B cell (primary cell): Measurements from ENCODE around the gene ZNF521. TPM values are rescaled to one million over a fixed set of nuclear protein-coding genes. Genes with fewer than 3 reads are reported as not detected.

ENCODE experiments used
- ATAC-seq: fragments of 200-7000 bp; cut with Tn5 transposase; one replicate; pipeline ENCODE4 v1.10.0; 2021; ENCODE audit warnings: low read depth, mild to moderate bottlenecking, moderate number of reproducible peaks, moderate library complexity
- CTCF ChIA-PET: fragments of 350-600 bp; sonication (Branson Sonifier 250); formaldehyde crosslinking; loops from one replicate; lab custom pipeline; 2021; ENCODE audit warnings: antibody characterized with exemption, inconsistent platforms; lab: Charles Lee
- POLR2A ChIA-PET: fragments of 350-600 bp; sonication (Branson Sonifier 250); formaldehyde crosslinking; loops from one replicate; lab custom pipeline; 2021; ENCODE audit warnings: antibody characterized with exemption; lab: Charles Lee
- DNase-seq: peaks from one replicate; pipeline ENCODE4 v3.0.0; 2013
- H2AFZ ChIP-seq: 2 replicates; pipeline ENCODE4 v1.6.1; 2012; ENCODE audit warnings: mild to moderate bottlenecking, low read depth, low read length; ENCODE audit not compliant: insufficient read depth, poor library complexity, severe bottlenecking
- H3K27ac ChIP-seq, 2 donors: 1 replicate in 1 of 2; 2 replicates in 1 of 2; pipeline ENCODE4 v1.5.1; 2012 to 2013; ENCODE audit warnings: low read length in 2 of 2, mild to moderate bottlenecking in 2 of 2, moderate library complexity in 1 of 2
- H3K27me3 ChIP-seq, 4 experiments: fragments of 200-600 bp in 1 of 4; sonication (generic) in 1 of 4; replicated peaks in 1 of 4; 1 replicate in 2 of 4; 2 replicates in 2 of 4; pipeline versions ENCODE4 v1.6.1 to v1.7.0; 2013 to 2016; ENCODE audit warnings: low read length in 3 of 4, mild to moderate bottlenecking in 2 of 4, mixed read lengths in 1 of 4, moderate library complexity in 1 of 4; ENCODE audit not compliant: insufficient read depth in 4 of 4, control insufficient read depth in 3 of 4; ENCODE audit errors: control extremely low read depth in 1 of 4
- H3K36me3 ChIP-seq, 2 experiments: replicated peaks in 1 of 2; 1 replicate in 1 of 2; 2 replicates in 1 of 2; pipeline versions ENCODE4 v1.6.1 to v1.7.1; 2013; ENCODE audit warnings: low read length in 1 of 2; ENCODE audit not compliant: insufficient read depth in 2 of 2, control insufficient read depth in 1 of 2; ENCODE audit errors: control extremely low read depth in 1 of 2, extremely low read depth in 1 of 2
- H3K4me1 ChIP-seq, 2 donors: fragments of 200-600 bp in 1 of 2; sonication (generic) in 1 of 2; 1 replicate in 1 of 2; 2 replicates in 1 of 2; pipeline versions ENCODE4 v1.5.1 to v1.6.1; 2013 to 2017; ENCODE audit warnings: low read length in 2 of 2; ENCODE audit not compliant: control insufficient read depth in 2 of 2, insufficient read depth in 2 of 2
- H3K4me2 ChIP-seq: replicated peaks from 2 replicates; pipeline ENCODE3; 2012; ENCODE audit warnings: mild to moderate bottlenecking, low read depth, low read length; ENCODE audit not compliant: poor library complexity, severe bottlenecking
- H3K4me3 ChIP-seq, 5 experiments: fragments of 200-600 bp in 1 of 5; sonication (generic) in 1 of 5; 1 replicate in 3 of 5; 2 replicates in 2 of 5; pipeline versions ENCODE4 v1.5.1 to v1.7.0; 2011 to 2016; ENCODE audit warnings: low read length in 4 of 5, mild to moderate bottlenecking in 4 of 5, low read depth in 2 of 5, control low read depth in 1 of 5, moderate library complexity in 1 of 5; ENCODE audit not compliant: insufficient read depth in 1 of 5; ENCODE audit errors: control extremely low read depth in 1 of 5, extremely low read depth in 1 of 5
- H3K79me2 ChIP-seq: fragments of 200-600 bp; sonication (generic); one replicate; pipeline ENCODE4 v1.6.0; 2016; ENCODE audit warnings: low read length; ENCODE audit not compliant: control insufficient read depth, insufficient read depth
- H3K9ac ChIP-seq: fragments of 200-600 bp; sonication (generic); 2 replicates; pipeline ENCODE4 v1.6.1; 2017; ENCODE audit warnings: mild to moderate bottlenecking, low read length, moderate library complexity
- H3K9me3 ChIP-seq, 3 donors: one replicate each; pipeline versions ENCODE4 v1.6.1 to v1.7.1; 2013; ENCODE audit warnings: low read length in 2 of 3; ENCODE audit not compliant: control insufficient read depth in 2 of 3, insufficient read depth in 1 of 3; ENCODE audit errors: control extremely low read depth in 1 of 3
- H4K20me1 ChIP-seq: 2 replicates; pipeline ENCODE4 v1.6.0; 2012; ENCODE audit warnings: mild to moderate bottlenecking, low read length; ENCODE audit not compliant: insufficient read depth, control insufficient read depth, poor library complexity, severe bottlenecking
- H3K27ac Mint-ChIP-seq: one replicate; pipeline ENCODE4 v1.8.0; 2021; ENCODE audit warnings: mixed read lengths
- H3K27me3 Mint-ChIP-seq: one replicate; pipeline ENCODE4 v1.8.0; 2021; ENCODE audit warnings: mixed read lengths
- H3K4me1 Mint-ChIP-seq: one replicate; pipeline ENCODE4 v1.8.0; 2021; ENCODE audit warnings: mixed read lengths
- H3K4me3 Mint-ChIP-seq: one replicate; pipeline ENCODE4 v1.8.0; 2021; ENCODE audit warnings: mixed read lengths
- H3K9me3 Mint-ChIP-seq: one replicate; pipeline ENCODE4 v1.8.0; 2022; ENCODE audit warnings: mixed read lengths; ENCODE audit not compliant: insufficient read depth
- CTCF ChIP-seq: fragments of 200-600 bp; IDR thresholded peaks from one replicate; pipeline ENCODE4 v1.8.0; 2022; ENCODE audit warnings: antibody characterized with exemption, mild to moderate bottlenecking
- EZH2 ChIP-seq: IDR thresholded peaks from 2 replicates; pipeline ENCODE4 v1.6.1; 2012; ENCODE audit warnings: borderline replicate concordance, low read depth, mild to moderate bottlenecking, moderate library complexity, low read length; ENCODE audit not compliant: insufficient read depth, poor library complexity, severe bottlenecking
- WGBS: methylation state at CpG from one replicate; pipeline ENCODE4 v1.1.5; 2013; ENCODE audit warnings: missing lambda C conversion rate; ENCODE audit not compliant: insufficient coverage; 5-methylcytosine and 5-hydroxymethylcytosine counted together
- intact Hi-C: fragments of 100-400 bp; cut with micrococcal nuclease; formaldehyde crosslinking; loops from one replicate; pipeline ENCODE4 v1.10.0; 2022
- polyA plus RNA-seq: library from polyadenylated mRNA; depleted of rRNA; stranded (reverse); fragments of >200 nt; gene quantifications from 2 replicates; pipeline ENCODE4 v1.2.3, GENCODE V29; 2012
- total RNA-seq, 2 donors: library from RNA; stranded (reverse); fragments of 120-200 nt in 1 of 2; gene quantifications; 1 replicate in 1 of 2; 2 replicates in 1 of 2; pipeline versions ENCODE4 v1.2.3 to v1.2.4, GENCODE V29; 2013 to 2022

Gene ZNF521
- total and polyA plus RNA-seq, 2 donors (not counting 1 experiment from before 2014, with no cell fraction given): 0.04 to 9.0 TPM

GRCh38 chr18:25047983-25048382, 304.0 kb downstream of the ZNF521 start:
- no peaks in the 10 kb centered on the region for H3K27me3 ChIP-seq
- H3K4me3 ChIP-seq: no peak overlapping the region
- H3K9me3 ChIP-seq: peaks cover 0 to 2% (median 0%) of the 10 kb centered on the region in 3 donors
- no peak overlapping the region for H3K4me2 ChIP-seq
- ChIA-PET CTCF (no interaction called here), POLR2A (interaction anchor here (0.5 kb wide), 1 partner anchor 9 kb away, joined by 4 read pairs; no protein-coding TSS in a partner anchor)
- intact Hi-C loops: no loop called here
- Mint-ChIP-seq H3K4me3 (no peak overlapping the region), H3K27ac (no peak overlapping the region), H3K27me3 (peaks cover 5% of the 10 kb centered on the region), H3K9me3 (no peaks in the 10 kb centered on the region), H3K4me1 (no peaks in the 10 kb centered on the region)
- H2AFZ ChIP-seq: no peak overlapping the region
- TF ChIP-seq EZH2: no peak
- TF ChIP-seq CTCF: no peak
- H3K36me3 ChIP-seq: no peaks in the 10 kb centered on the region
- no peaks in the 10 kb centered on the region for H3K4me1 ChIP-seq
- DNase-seq (no peak), ATAC-seq (no peak)
- H3K27ac ChIP-seq: no peak overlapping the region
- no peaks in the 10 kb centered on the region for H3K79me2 ChIP-seq
- H3K9ac ChIP-seq: no peak overlapping the region
- 93% methylated on average over 9 of the region's 9 CpGs for WGBS
- H4K20me1 ChIP-seq: no peaks in the 10 kb centered on the region

- no peak overlapping the region for H3K9ac ChIP-seq
- no peaks in the 10 kb centered on the region for H3K27me3 ChIP-seq
- Mint-ChIP-seq H3K27me3 (peaks cover 7% of the 10 kb centered on the region), H3K4me1 (no peaks in the 10 kb centered on the region), H3K9me3 (no peaks in the 10 kb centered on the region), H3K27ac (no peak overlapping the region), H3K4me3 (no peak overlapping the region)
- no peak overlapping the region for H3K4me3 ChIP-seq
- no peaks in the 10 kb centered on the region for H3K79me2 ChIP-seq
- ATAC-seq (no peak), DNase-seq (no peak)
- peaks cover 0 to 2% (median 0%) of the 10 kb centered on the region in 3 donors for H3K9me3 ChIP-seq
- no peak overlapping the region for H3K27ac ChIP-seq
- H3K4me2 ChIP-seq: no peak overlapping the region
- H2AFZ ChIP-seq: no peak overlapping the region
- H4K20me1 ChIP-seq: no peaks in the 10 kb centered on the region
- ChIA-PET CTCF (no interaction called here), POLR2A (interaction anchor here (0.5 kb wide), 1 partner anchor 9 kb away, joined by 4 read pairs; no protein-coding TSS in a partner anchor)
- intact Hi-C loops: no loop called here
- WGBS: 81% methylated on average over 3 of the region's 3 CpGs
- no peaks in the 10 kb centered on the region for H3K36me3 ChIP-seq
- TF ChIP-seq EZH2 (no peak), CTCF (no peak)
- no peaks in the 10 kb centered on the region for H3K4me1 ChIP-seq
These were observed 304.5 kb downstream of the ZNF521 start for GRCh38 chr18:25047421-25047820.
